CD4-positive, alpha-beta T cell treated with Interleukin-21 for 1 hour (primary cell): ENCODE data around the gene CACNA1D.
"Not testable (repeated sequence)": the region's sequence is repeated elsewhere in the genome, so short reads cannot be mapped to it uniquely, and the experiment has no call there.

ENCODE experiments used
- DNase-seq: peaks from one replicate; pipeline ENCODE4 v3.0.0-alpha.2; 2020

The CACNA1D gene

DNA sequence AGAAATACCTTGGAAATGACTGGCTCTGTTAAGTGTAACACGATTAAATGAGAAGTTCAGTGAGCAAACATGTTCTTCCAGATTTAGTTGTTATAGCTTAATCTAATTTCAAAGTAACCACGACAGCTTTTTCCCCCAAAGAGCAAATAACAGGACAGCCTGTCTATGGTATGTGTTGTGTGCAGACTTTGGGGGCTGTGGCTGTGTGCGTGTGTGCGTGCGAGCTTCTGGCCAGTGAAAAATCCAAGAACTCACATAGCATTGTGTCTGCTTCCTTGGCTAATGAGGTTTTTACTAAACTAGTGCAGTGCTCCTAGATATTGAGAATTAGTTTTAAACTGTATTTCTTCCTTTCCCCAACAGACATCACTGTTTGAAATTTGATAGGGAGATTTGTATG is 167.1 kb downstream of the CACNA1D start:
- no peak for DNase-seq

DNA sequence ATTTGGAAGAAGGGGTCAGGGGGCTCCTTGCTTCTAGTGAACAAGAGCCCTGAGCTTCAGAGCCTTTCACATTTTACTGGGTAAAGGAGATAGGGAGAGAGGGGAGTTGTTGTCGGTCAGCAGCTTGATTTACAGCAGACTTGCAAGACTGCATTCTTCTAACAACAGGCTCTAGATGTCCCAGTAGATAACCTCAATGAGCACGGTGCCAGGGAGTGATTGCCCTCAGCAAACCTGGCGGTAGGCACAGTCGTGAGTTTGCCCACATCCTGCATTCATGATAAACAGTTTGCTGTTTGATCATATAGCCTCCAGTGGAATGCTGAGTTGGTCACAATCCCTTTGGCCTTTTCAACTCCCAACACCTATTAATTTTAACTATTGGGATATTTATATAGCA is 170.4 kb downstream of the CACNA1D start:
- DNase-seq = not testable (repeated sequence)

DNA sequence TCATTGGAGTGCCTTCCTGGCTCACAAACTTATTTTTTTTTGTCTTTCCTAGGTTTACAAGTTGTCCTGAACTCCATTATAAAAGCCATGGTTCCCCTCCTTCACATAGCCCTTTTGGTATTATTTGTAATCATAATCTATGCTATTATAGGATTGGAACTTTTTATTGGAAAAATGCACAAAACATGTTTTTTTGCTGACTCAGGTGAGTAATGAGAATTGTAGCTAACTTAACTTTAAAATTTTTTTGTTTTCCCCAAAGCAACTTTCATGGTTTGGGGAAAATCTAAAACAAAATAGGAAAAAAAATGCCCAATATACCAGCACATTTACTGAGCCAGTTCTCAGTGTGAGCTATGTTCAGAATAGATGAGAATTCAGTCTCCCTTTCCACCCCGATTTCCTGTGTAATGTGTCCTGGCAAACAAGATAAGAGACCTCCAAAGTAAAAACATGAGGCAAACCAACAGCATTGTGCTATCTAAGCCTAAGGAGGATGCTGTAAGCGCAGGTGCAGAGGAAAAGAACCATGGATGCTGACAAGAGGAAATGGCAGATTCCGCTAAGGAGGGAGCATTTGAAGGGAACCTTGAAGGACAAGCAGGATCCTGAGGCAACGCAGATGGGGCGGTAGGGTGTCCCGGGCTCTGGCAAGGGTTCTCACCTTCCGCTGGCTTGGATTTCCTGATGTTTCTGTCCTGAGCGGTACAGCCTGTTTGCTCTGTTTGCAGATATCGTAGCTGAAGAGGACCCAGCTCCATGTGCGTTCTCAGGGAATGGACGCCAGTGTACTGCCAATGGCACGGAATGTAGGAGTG is 171.4 kb downstream of the CACNA1D start:
- no peak for DNase-seq

DNA sequence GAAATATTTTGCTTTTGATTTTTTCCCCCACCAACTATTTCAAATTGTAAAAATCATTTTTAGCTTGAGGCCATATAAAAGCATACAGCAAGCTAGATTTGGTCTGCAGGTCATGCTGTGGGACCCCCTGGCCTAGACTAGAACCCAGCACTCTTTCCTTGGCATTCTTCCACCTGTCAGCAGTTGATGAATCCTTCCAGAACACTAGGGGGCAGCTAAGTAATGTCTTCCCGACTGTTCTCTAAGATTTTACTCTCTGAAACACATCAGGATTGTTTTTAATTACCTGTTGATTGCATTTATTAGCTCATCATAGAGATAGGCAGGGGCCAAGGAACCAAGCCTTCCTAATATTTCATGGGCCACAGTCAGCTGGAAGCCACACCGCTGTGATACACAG is 174.5 kb downstream of the CACNA1D start:
- no peak for DNase-seq

DNA sequence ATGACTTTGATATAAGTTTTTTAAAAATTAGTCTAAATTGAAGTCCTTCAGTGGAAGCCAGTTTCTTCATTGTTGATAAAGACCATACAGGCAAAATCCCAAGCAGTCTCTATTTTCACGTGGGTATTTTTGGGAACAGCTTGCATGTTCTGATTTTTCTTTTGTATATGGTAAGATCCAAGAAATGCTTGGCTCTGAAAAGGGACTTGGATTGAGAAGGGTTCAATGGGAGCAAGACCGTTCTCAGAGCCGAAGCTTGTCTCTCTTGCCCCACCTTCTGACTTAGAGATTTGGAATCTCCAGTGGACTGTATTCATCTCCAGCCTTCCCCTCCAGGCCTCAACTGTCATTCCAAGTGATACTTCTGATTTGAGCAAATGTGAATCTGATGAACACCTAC is 176.3 kb downstream of the CACNA1D start:
- no peak for DNase-seq

DNA sequence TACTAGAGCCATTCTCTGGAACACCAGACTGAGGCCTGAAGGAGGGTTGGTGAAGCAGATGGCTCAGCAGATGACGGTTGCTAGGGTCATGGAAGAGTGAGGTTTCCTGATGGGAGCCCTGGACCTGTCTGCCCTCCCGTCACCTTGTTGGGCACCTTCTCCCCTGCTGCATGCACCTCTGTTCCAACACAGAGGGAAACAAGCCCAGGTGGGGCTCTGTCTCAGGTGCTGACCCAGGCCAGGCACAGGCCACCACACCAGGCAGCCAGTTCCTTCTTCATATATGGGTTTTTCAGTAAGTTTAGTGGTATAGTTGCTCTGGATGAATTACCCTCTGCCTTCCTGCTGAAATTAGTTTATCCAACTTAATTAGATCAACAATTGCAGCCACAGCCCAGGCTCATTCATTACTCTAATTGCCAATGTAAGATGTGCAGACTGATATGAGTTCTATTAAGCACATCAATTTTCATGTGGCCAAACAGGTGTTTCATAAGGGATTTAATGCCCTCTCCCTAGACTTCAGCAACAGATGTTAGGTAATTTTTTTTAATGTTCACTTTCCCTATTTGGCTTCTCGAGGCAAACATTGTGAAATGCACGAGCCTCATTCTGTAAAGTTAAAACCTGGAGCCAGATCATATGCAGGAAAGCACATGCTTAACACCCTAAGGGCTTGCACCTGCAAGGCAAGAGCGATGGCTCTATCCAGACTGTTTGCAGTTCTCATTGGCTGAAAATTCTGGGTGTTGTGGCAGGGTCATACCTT is 177.0 kb downstream of the CACNA1D start:
- no peak for DNase-seq

DNA sequence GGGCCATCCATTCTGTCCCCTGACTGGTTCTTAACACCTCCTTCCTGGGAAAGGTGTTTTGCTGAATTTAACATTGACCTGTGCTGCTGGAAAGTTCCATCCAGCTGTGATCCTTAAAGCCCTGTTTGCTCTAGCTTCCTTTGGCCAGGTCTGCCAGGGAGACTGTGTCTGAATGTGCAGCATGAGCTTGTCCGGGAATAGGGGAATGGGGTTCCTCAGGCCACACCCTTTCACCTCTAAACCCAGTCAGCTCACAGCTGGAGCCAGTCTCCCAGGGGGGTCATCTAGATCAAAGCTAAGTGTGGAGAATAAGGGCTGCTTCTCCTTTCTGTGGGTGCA is 177.5 kb downstream of the CACNA1D start:
- no peak for DNase-seq

DNA sequence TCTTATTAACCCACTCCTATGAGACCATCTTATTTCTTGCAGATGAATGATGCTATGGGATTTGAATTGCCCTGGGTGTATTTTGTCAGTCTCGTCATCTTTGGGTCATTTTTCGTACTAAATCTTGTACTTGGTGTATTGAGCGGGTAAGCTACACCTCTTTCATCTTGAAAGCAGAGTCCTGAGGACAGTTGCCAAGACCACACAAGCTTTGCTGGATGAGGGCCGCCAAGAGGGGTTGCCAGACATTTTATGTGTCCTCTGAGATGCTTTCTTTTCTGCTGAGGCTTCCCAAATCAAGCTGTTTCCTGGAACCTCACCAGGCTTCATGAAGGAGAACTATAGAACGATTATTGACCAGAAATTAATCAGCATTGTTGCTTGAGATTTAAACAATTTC is 178.6 kb downstream of the CACNA1D start:
- DNase-seq = no peak

DNA sequence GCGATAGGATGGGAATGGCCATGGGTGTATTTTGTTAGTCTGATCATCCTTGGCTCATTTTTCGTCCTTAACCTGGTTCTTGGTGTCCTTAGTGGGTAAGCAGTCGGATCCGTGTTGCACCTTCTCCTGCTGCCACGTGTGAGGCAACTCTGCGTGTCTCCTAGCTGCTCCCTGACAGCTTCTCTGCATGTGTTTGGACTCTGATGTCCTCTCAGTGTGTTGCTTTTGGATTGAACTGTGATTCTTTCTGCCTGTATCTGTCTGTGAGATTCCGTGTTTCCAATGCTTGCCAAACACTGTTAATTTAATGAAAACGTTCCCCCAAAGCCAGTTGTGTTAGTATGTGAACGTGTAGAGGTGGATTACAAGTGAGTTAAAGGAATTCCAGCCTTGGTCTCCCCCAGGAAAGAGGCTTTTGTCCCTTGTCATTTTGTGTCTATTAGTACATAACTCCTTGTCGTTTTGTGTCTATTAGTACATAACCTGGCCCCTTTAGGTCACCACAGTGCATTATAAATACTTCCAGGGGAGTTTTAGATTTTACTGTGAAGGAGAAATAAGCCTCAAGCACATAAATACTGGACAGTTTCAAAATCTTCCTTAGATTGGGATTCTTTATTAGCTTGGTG is 179.4 kb downstream of the CACNA1D start:
- no peak for DNase-seq

DNA sequence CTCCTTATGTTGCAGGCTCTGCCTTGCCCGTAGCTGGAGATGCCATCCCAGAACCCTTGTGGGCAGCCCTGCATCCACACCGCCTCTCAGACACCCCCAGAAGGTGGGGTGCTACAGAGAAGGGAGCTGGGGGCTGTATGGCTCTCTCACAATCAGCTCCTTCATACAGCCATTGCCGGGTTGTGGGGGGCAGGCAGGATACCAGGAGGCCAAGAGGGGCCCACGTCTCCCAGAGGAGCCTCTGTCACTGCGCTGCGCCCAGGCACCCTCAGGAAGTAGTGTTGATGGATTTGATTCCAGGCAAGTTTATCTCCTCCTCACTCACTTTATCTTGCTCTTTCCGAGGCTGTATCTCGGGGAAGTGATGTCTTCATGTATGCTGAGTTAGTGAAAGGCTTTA is 180.2 kb downstream of the CACNA1D start:
- no peak for DNase-seq

DNA sequence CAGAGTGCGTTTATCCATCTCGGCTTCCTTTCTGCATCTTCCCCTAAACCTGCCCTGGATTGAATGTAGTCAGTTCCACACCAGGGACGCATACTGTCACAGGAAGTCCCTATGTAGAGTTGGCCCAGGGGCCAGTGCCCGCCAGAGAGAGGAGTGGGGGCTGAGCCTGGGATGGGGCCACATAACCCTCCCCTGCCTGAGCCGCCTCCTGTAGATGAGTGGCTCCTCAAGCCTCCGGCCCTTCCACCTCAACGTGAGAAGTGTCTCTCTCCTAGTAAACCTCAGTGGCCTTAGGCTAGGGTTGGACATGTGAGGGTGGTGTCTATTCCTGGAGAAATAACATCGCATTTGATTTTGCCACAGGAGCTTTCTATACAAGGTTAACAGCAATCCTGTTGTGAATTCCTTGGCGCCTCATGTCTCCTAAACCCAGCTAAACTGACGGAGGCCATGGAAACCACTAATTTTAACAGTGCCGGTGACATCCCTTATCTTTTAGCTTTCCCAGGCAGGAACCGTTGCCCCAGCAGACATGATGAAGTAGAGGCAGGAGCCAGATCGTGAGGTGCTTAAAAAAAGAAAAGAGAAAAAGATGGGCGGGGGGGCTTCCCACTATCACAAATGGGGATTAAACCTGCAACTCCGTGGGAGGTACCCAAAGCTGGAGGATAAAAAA is 180.7 kb downstream of the CACNA1D start:
- no peak for DNase-seq

DNA sequence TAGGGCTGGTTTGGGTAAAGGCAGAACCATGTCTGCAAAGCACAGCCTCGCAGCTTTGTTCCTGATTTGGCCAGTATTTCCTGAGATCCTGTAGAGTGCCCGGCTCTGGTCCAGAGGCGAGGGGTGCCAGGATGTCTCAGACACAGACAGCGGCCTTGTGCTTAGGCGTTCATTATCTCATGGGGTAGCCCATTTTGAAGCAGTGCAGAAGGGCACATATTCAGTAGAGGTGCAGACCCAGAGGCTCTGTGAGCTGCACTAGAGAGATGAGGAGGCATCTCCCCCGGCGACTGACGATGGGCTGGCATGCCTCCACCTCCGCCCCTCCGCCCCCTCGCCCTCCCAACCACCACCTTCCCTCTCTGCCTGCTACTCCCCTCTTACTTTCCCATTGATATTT is 181.5 kb downstream of the CACNA1D start:
- no peak for DNase-seq

DNA sequence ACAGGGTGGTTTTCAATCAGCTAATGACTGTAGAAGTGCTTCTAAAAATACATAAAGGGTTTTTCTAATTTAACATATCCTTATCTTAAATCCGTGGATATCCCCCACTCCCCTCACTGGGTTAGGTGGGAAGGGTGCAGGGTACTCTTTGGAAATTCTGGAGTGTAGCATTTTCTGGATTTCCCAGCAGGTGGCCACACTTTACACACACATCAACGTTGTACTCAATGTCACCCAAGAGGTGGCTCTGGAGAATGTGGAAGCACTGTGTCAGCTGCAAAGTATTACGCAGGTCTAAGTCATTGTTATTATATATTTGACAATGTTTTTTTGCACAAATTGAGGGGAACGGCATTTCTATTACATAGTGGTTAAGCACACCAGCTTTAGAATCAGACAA is 183.0 kb downstream of the CACNA1D start:
- DNase-seq = no peak

DNA sequence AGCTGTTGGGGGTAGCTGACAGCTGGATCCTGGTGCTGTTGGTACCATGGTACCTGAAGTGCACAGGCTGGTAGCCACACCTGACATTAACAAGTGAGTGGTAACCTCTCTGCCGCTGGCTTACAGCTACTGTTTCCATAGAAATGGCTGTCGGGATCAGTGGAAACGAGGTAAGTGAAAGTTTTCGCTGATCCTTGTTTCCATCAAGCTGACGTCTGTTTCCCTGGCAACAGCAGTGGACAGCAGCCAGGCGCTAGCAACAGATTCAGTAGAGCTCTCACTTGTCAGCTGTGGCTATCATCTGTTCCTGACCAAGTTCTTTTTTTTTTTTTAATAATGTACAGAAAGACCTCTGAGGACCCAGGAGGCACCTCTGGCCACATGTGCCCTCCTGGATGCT is 185.6 kb downstream of the CACNA1D start:
- no peak for DNase-seq

DNA sequence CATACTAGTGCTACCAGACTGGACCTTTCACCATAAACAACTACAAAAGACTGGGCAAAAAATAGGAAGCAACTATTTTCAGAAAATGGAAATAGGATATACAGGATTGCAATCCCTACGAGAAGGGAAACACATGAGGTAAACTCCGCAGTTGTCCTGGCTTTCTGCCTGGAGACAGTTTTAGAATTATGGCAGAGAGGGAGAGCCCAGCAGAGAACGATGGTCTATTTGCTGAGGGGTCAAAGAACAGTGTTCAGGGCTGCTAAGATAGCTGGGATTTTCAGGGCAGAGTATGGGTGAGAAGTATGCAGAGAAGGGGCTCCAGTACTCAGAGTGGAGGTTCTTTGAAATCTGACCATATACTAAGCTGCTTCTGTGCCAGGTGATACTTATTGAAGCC is 188.4 kb downstream of the CACNA1D start:
- no peak for DNase-seq

DNA sequence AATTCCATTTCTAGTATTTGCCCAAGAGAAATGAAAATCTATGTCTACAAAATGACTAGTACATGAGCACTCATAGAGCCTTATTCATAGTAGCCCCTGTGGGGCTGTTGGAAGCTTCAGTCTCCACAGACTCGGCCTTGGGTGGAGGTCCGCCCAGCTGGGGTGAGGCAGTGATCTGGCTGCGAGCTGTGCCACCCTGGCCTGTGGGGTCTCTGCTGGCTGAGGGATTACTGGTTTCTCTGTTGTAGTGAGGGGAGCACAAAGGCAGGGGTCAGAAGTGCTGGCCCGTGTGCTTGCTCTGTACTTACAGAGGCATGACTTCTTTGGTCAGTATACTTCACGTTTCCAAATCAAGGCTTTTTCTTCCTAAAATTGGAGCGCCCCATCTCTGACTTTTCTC is 193.7 kb downstream of the CACNA1D start:
- no peak for DNase-seq

DNA sequence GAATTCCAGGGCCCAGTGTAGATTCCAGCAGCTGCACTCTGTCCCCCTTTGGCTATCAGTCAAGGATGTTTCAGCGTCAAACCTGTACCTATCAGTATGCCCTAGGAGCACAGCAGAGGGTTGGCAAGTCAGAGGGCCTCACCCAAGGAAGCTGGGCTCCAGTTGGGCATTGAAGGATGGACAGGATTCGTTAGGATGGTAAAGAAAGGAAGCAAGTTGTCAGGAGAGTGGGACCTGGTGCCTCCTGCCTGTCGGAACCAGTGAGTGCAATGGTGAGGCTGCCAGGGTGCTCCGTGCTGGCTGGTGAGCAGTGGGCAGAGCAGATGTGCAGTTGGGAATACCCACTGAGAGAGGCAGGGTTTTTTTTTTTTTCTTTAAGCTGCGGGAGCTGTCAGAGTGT is 194.6 kb downstream of the CACNA1D start:
- no peak for DNase-seq

DNA sequence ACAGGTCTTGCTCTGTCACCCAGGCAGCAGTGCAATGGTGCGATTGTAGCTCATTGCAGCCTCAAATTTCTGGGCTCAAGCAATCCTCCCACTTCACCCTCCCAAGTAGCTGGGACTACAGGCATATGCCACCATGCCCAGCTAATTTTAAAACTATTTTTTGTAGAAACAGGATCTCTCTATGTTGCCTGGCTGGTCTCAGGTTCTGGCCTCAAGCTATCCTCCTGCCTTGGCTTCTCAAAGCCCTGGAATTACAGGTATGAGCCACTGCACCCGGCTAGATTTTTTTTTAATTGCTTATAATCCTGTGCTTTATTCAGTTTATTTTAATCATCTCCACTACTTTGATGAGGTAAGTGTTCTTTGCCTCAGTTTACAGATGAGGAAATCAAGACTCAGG is 195.3 kb downstream of the CACNA1D start:
- no peak for DNase-seq

DNA sequence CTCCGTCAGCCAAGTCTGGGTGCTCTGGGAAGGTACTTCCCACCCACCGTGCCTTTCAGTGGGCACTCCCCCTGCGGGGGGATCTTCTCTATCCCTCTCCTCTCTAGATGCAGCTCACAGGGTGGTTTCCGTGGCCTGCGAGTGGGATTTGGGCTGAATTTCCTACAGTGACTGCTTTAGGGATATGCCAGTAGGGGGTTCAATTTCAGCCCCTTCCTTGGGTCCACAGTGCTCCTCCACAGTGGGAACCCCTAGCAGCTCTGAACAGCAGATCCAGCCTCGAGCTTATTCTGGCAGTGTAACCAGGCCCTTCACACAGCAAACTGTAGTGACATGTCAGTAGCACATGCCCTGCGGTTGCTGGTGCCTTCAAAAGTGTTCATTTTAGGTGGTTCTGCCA is 196.1 kb downstream of the CACNA1D start:
- no peak for DNase-seq

DNA sequence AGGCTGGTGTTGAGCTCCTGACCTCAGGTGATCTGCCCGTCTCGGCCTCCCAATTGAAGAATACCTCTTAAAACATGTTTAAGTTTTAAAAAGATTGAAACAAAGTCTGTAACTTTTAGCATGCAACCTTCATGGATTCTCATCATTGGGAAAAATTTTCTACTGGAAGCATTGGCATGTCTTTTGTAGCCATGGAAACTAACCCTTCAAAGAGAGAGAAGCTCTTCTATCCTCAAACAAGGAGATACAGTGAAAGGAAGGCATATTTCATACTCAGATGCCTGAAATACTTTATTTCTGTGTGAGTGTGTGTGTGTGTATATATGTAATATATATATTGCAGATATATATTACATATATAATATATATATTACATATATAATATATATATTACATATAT is 196.9 kb downstream of the CACNA1D start:
- no peak for DNase-seq

DNA sequence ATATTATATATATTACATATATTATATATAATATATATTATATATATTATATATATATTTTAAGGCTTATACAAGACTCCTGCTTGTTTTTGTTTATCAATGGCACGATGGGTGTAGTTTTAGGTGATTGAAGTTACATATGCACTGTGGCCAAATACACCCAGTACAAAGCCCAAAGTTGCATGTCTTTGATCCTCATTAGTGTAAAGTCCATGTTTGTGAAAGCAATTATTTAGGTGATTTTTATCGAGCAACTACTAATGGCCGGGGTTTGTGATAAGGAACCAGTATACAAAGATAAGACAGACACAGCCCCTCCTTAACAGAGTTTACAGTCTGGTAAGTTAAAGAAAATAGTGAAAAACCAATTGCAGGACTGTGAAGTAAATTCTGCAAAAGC is 197.5 kb downstream of the CACNA1D start:
- no peak for DNase-seq

DNA sequence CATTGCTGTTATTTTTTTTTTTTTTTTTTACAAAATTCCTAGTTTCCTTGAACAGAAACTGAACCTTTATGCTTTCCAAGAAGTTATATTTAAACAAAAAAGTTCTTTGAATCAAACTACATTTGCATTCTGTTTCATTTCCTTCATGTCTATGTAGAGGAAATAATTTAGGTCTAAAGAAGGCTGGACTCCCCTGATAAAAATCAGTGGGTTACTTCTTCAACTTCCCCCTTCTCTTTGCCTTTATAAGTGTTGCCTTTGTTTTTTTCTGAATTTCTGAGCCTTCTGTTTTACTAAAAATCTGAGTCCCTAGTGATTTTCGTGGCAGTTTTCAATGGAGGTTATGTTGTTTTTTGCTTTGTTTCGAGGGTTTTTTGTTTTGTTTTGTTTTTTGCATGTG is 199.0 kb downstream of the CACNA1D start:
- no peak for DNase-seq

DNA sequence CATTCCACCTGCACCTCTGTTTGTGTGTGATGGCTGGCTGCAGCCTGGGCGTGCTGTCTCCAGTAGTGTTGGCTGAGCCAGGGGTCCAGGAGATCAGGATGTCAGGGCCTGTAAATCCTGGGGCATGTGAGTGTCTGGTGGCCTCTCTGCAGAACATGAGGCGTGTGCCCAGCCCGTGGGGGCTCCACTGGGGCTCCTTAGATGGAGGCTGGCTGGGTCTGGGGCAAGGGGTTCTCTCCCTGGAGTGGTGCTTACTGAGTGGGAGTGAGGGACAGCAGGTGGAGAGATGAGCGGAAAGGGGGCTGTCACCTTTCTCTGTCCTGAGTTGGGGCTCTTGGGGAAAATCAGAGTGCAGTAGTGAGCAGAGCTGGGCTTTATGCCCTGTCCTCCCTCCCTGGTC is 199.6 kb downstream of the CACNA1D start:
- DNase-seq = no peak
